ENCODE measurements around the gene SLIT3. TPM values are rescaled to one million over a fixed set of nuclear protein-coding genes. Genes with fewer than 3 reads are reported as not detected.

Gene SLIT3
- polyA plus RNA-seq, 6 donors from 2014 or later = not detected

DNA sequence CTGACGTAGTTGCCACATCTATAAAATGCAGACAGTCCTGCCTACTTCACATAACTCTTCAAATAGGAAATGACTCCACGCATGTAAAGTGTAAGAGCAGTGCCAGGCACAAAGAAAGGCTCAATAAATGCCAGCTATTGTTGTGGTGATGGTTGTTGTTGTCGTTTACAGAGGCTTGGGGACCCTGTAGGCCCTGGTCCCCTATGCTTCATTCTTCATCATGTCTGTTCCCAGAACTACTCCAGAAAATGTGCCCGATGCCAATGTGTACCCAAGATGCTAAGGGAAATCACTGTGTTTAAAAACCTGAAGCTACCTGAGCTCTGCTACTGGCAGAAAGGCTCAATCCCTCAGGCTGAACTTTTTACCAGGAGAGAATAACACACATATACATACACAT, 9.1 kb downstream of the SLIT3 start:
- ATAC-seq (ENCODE audit: low read depth in 2 of 2) (no peak), DNase-seq (no peak)
- Mint-ChIP-seq H3K36me3 (no peaks in the 10 kb centered on the region), H3K9me3 (peaks cover 0 to 5% (median 0%) of the 10 kb centered on the region in 7 donors), H3K4me3 (no peak overlapping the region), H3K27me3 (peaks cover 3 to 8% (median 4%) of the 10 kb centered on the region in 3 donors), H3K27ac (no peak overlapping the region), H3K4me1 (no peaks in the 10 kb centered on the region)

DNA sequence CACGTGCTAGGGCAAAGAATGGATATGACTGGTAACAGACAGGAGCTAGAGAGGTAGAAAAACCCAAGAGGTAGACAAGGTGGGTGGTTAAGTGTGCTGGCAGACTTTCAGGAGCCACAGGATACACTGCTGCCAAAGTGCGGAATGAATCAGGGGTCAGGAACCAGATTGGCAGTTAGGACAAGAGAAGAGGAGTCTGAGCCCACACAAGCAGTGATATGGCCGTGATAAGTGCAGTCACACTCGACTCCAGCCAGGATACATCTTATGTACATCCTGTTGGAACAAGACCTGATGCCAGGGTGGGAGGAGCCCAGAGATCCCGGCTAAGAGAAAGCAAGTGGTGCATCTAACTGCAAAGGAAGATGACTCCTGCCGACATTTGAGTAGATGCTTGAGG, 10.0 kb downstream of the SLIT3 start:
- Mint-ChIP-seq H3K27ac (no peak overlapping the region), H3K36me3 (no peaks in the 10 kb centered on the region), H3K4me1 (no peaks in the 10 kb centered on the region), H3K27me3 (peaks cover 3 to 8% (median 4%) of the 10 kb centered on the region in 3 donors), H3K4me3 (no peak overlapping the region), H3K9me3 (peaks cover 0 to 7% (median 0%) of the 10 kb centered on the region in 7 donors)
- no peak for ATAC-seq (ENCODE audit: low read depth in 2 of 2)
- DNase-seq = no peak

DNA sequence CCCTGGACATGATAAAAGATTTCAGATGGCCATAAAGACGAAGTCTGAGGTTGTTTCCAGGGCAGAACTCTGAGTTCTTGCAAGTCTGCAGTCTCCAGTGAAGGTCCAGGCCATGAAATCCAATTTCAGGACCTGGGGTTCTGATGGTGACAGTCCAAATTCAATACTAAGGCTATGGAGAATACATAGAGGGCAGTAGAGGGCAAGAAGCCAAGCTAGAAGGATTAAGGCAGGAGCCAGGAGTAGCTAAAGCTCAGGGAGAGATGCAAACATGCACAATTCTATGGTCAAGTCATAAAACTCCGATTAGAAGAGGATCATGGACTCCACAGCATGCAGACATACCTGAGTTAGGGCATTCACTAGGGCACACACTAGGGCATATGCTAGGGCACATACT, 11.4 kb downstream of the SLIT3 start:
- Mint-ChIP-seq H3K27ac (no peak overlapping the region), H3K36me3 (no peaks in the 10 kb centered on the region), H3K4me3 (no peak overlapping the region), H3K9me3 (peaks cover 0 to 17% (median 4%) of the 10 kb centered on the region in 7 donors), H3K27me3 (peaks cover 3 to 8% (median 4%) of the 10 kb centered on the region in 3 donors), H3K4me1 (no peaks in the 10 kb centered on the region)
- DNase-seq = no peak
- ATAC-seq (ENCODE audit: low read depth in 2 of 2) = no peak

DNA sequence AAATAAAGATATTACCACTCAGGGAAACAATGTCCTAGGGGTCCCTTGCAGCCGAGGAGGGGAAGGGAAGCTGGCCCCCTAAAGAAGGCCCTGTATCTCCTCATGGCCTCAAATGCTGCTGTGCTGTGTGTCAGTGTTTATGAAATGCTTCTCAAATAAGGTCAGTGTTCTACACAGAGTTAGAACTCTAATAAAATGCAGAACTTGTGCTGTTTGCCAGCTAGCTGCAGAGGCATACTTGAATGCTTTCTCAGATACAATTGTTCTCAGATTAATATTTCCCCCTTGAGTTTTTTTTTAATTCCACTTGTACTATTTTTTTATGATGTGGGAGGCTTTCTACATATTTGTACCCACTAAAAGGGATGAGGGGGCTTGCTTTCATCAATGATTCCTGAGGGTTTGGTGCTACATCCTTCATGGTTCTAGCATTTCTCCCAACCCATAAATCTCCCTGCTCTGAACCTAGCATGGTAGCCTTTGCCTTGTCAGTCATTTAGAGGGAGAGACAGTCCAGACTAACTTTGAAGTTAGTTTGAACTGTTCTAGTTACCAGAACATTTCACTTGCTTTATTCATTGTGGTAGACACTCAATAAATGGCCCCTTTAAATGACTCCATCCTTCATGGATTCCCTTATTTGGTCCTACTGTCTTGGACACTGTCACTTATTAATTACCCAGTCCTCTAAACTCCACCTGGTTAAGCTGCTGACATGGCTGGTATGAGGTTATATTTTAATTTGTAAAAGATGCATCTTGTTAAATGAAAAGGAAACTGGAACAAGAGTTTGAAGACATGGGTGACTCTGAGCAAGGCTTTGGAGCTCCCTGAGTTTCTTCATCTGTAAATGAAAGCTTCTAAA, 12.6 kb downstream of the SLIT3 start:
- no peak overlapping the region for H3K27ac Mint-ChIP-seq
- no peaks in the 10 kb centered on the region for H3K4me1 Mint-ChIP-seq
- no peaks in the 10 kb centered on the region for H3K36me3 Mint-ChIP-seq
- peaks cover 0 to 17% (median 4%) of the 10 kb centered on the region in 7 donors for H3K9me3 Mint-ChIP-seq
- peaks cover 3 to 8% (median 4%) of the 10 kb centered on the region in 3 donors for H3K27me3 Mint-ChIP-seq
- no peak overlapping the region for H3K4me3 Mint-ChIP-seq
- ATAC-seq (ENCODE audit: low read depth in 2 of 2) (no peak), DNase-seq (no peak)

DNA sequence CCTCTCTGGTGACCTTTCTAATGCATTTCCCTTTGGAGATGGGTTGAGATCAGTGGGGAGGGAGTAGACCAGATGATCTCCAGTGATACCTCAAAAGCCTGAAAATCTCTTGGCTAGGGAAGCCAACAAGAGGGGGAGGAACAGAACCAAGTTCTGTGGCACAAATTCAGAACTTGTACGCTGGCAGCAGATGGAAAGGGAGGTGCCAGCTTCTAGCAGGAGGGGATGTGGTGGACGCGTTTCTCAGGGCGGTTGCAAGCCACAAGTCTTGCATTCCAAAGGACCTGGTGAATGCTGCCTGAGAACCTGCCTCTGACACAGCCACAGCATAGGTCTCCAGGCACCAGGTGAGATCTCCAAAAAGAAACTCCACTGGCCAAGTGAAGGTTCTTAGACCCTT, 13.4 kb downstream of the SLIT3 start:
- peaks cover 3 to 8% (median 4%) of the 10 kb centered on the region in 3 donors for H3K27me3 Mint-ChIP-seq
- ATAC-seq (ENCODE audit: low read depth in 2 of 2) (no peak), DNase-seq (no peak)
- H3K4me3 Mint-ChIP-seq = no peak overlapping the region
- peaks cover 0 to 17% (median 4%) of the 10 kb centered on the region in 7 donors for H3K9me3 Mint-ChIP-seq
- H3K27ac Mint-ChIP-seq = no peak overlapping the region
- no peaks in the 10 kb centered on the region for H3K36me3 Mint-ChIP-seq
- no peaks in the 10 kb centered on the region for H3K4me1 Mint-ChIP-seq

DNA sequence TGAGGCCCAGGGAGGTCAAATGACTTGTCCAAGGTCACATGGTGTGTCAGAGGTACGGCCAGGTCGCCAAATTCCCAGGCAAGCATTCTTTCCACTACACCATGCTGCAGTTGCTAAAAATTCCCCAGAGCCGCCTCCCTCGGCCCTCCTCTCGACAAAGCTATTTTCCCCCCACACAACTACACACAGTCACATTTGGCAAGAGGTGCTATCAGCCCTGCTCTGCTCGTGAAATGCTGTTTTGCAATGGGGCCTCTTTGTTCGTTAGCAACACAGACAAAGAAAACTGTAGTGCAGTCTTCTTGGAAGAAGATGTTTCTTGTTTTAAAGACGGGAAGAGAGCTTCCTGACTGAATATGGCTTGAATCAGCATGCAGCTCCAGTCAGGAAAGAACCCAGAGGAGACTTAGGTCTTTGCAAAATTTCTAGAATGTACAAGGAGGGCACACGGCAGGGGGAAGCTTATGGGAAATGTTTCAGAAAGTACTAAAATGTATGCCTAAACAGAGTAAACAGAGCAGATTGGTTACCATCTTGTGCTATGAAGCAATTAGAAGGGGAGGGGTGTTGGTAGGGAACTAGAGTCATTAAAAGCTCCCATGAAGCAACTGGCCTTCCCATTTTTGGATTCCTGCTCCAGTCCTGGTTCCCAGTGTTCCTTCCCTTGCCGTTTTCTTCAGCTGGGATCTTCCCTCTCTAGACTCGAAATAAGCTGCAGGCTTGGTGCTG, 14.2 kb downstream of the SLIT3 start:
- ATAC-seq (ENCODE audit: low read depth in 2 of 2) (no peak), DNase-seq (no peak)
- Mint-ChIP-seq H3K27me3 (peaks cover 3 to 8% (median 4%) of the 10 kb centered on the region in 3 donors), H3K9me3 (peaks cover 0 to 17% (median 4%) of the 10 kb centered on the region in 7 donors), H3K27ac (no peak overlapping the region), H3K4me1 (no peaks in the 10 kb centered on the region), H3K36me3 (no peaks in the 10 kb centered on the region), H3K4me3 (no peak overlapping the region)

DNA sequence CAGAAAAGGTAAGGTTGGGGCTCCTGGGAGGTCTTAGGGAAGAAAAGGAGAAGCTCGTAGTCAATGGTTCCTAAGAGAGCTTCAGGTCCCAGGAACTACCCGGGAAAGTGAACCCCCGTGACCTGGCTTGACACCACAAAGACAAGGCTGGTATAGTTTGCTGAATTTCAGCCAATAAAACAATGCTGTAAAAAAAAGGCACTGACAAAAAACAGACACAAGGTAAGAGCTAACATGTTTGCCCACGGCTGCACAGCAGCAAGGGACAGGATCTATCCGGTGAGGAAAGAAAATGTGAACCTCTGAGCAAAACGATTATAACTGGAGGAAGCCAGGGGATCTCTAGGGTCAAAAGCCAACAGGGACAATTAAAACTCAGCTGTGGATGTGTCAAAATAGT, 17.1 kb downstream of the SLIT3 start:
- H3K9me3 Mint-ChIP-seq = peaks cover 0 to 17% (median 3%) of the 10 kb centered on the region in 7 donors
- no peaks in the 10 kb centered on the region for H3K4me1 Mint-ChIP-seq
- H3K36me3 Mint-ChIP-seq = no peaks in the 10 kb centered on the region

DNA sequence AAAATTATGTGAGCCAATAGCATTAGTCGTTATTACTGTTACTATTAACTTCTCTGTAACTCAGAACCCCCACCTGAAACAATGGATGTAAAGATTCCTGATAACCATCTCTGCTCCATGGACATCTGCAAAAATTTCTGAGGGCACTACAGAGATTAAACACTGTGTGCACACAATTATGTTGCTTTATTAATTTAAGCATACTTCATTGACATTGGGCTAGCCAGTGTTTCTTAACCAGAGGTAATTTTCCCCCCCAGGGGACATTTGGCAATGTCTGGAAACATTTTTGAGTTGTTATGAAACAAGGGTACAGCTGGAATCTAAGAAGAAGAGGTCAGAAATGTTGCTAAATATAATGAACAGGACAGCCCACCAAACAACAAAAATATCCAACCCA, 19.3 kb downstream of the SLIT3 start:
- Mint-ChIP-seq H3K4me3 (no peak overlapping the region), H3K27ac (no peak overlapping the region), H3K36me3 (no peaks in the 10 kb centered on the region), H3K9me3 (peaks cover 0 to 17% (median 3%) of the 10 kb centered on the region in 7 donors), H3K4me1 (no peaks in the 10 kb centered on the region), H3K27me3 (no peaks in the 10 kb centered on the region)
- ATAC-seq (ENCODE audit: low read depth in 2 of 2) = no peak
- no peak for DNase-seq

More for the DNA sequence above, 17.1 kb downstream of the SLIT3 start:
- no peak overlapping the region for H3K27ac Mint-ChIP-seq
- no peak overlapping the region for H3K4me3 Mint-ChIP-seq
- H3K27me3 Mint-ChIP-seq = no peaks in the 10 kb centered on the region
- no peak for DNase-seq
- no peak for ATAC-seq (ENCODE audit: low read depth in 2 of 2)

DNA sequence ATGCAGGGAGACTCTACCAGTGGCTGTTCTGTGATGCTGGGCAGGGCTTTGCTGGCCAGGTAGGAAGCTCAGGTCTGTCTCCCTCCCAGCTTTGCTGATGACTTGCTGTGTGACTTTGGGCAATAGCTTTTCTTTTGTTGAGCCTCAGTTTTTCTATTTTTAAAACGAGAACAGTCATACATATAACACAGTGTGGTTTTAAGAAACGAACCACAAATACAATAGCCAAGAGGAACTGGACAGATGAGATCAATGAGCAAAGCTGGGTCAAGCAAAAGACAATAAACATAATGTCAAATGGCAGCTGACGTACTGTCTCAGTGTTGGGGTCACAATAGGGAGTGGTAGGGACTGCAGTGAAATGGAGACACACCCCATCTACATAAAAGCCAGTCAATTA, 20.2 kb downstream of the SLIT3 start:
- no peaks in the 10 kb centered on the region for H3K4me1 Mint-ChIP-seq
- no peak for ATAC-seq (ENCODE audit: low read depth in 2 of 2)
- no peak overlapping the region for H3K4me3 Mint-ChIP-seq
- H3K27ac Mint-ChIP-seq = no peak overlapping the region
- peaks cover 0 to 9% (median 4%) of the 10 kb centered on the region in 7 donors for H3K9me3 Mint-ChIP-seq
- H3K36me3 Mint-ChIP-seq = no peaks in the 10 kb centered on the region
- H3K27me3 Mint-ChIP-seq = no peaks in the 10 kb centered on the region
- no peak for DNase-seq

DNA sequence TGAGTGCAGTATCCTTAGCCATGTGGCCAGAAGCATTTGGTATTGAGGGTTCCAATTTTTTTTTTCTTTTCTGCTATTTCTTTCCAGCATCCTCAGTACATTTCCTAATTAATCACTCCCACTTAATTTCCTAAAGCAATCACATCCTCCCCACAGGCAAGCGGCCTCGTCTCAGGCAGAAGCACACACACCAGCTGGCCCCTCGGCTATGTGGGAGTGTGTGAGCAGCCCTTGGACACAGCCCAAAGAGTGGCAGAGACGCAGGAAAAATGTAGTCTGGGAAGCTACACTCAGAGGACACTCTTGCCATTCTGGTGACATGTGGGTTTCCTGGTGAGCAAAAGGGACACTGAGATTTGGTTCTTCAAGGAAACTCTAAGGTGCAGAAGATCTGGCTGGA, 20.7 kb downstream of the SLIT3 start:
- peaks cover 0 to 9% (median 3%) of the 10 kb centered on the region in 7 donors for H3K9me3 Mint-ChIP-seq
- H3K4me3 Mint-ChIP-seq = no peak overlapping the region
- H3K4me1 Mint-ChIP-seq = no peaks in the 10 kb centered on the region
- H3K36me3 Mint-ChIP-seq = no peaks in the 10 kb centered on the region
- DNase-seq (no peak), ATAC-seq (ENCODE audit: low read depth in 2 of 2) (no peak)
- no peaks in the 10 kb centered on the region for H3K27me3 Mint-ChIP-seq
- H3K27ac Mint-ChIP-seq = no peak overlapping the region

DNA sequence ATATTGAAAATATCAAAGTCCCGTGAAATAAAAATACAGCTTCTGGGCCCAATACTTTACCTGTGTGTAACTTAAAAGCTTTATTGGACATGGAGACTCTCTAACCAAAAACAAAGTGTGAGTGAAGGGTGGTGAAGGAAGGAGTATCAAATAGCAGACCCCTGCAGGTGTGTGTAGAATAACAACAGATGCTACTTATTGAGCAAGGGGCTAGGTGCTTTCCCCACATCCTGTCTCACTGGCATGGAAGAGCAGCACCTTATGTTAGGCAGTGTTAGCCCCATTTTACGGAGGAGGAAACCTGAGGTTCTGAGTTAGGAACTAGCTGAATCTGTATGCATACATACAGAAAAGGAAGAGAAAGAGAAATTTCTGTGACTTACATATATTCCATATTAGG, 21.8 kb downstream of the SLIT3 start:
- Mint-ChIP-seq H3K27ac (no peak overlapping the region), H3K36me3 (no peaks in the 10 kb centered on the region), H3K9me3 (peaks cover 0 to 5% (median 0%) of the 10 kb centered on the region in 7 donors), H3K27me3 (no peaks in the 10 kb centered on the region), H3K4me1 (no peaks in the 10 kb centered on the region), H3K4me3 (no peak overlapping the region)
- ATAC-seq (ENCODE audit: low read depth in 2 of 2) = no peak
- no peak for DNase-seq

DNA sequence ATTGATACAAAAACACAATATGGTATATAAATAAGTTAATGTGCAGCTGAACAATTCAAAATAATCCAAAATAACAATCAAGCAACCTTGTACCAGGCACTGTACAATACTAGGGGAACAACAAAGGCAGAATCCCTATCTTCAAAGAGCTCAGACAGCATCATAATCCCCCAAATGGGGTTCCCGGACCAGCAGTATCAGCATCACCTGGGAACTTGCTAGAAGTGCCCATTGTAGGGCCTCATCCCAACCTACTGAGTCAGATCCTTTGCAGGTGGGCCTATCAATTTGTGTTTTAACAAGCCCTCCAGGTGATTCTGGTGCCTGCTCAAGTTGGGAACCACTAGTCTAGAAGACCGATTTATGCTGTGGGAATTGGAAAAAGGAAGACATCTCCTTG, 27.1 kb downstream of the SLIT3 start:
- no peaks in the 10 kb centered on the region for H3K36me3 Mint-ChIP-seq
- DNase-seq (no peak), ATAC-seq (ENCODE audit: low read depth in 2 of 2) (no peak)
- no peaks in the 10 kb centered on the region for H3K4me1 Mint-ChIP-seq
- H3K27me3 Mint-ChIP-seq = no peaks in the 10 kb centered on the region
- H3K9me3 Mint-ChIP-seq = peaks cover 0 to 5% (median 1%) of the 10 kb centered on the region in 7 donors
- no peak overlapping the region for H3K27ac Mint-ChIP-seq
- no peak overlapping the region for H3K4me3 Mint-ChIP-seq

DNA sequence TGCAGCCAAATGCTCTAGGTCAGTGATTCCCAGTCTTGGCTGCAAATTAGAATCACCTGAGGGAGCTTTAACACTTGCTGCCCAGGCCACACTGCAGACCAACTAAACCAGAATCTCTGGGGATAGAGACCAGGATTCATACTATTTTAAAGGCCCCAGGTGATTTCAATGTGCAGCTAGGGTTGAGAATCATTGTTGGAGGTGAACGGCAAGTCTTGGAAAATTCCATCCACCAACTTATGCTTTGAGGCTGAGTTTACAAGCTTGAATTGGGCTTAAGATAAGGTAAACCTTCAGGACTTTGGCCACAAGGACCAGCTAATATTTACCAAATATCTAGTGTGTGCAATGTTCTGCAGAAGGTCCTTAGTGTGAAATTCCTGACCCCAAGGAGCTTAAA, 27.5 kb downstream of the SLIT3 start:
- H3K36me3 Mint-ChIP-seq = no peaks in the 10 kb centered on the region
- no peaks in the 10 kb centered on the region for H3K4me1 Mint-ChIP-seq
- ATAC-seq (ENCODE audit: low read depth in 2 of 2) = no peak

More for the DNA sequence above, 27.5 kb downstream of the SLIT3 start:
- Mint-ChIP-seq H3K27me3 (no peaks in the 10 kb centered on the region), H3K27ac (no peak overlapping the region), H3K4me3 (no peak overlapping the region), H3K9me3 (peaks cover 0 to 5% (median 1%) of the 10 kb centered on the region in 7 donors)
- no peak for DNase-seq
